Right lobe of liver (tissue), 4 donors: ENCODE data around the gene SEPTIN2.

Experiments
- CTCF ChIP-seq, 4 donors: fragments of 200-600 bp in 3 of 4; fragments of 450-650 bp in 1 of 4; IDR thresholded peaks; one replicate each; pipeline versions ENCODE4 v1.5.1 to v1.8.0; 2016 to 2022; ENCODE audit warnings: antibody characterized with exemption in 4 of 4, mild to moderate bottlenecking in 2 of 4
- POLR2A ChIP-seq: fragments of 450-650 bp; IDR thresholded peaks from one replicate; pipeline ENCODE4 v1.6.1; 2017; ENCODE audit warnings: antibody characterized with exemption, mild to moderate bottlenecking
- donor health status: DM: no; HTN: no; CAD: no.
- donor health status: DM: no; HTN: no; CAD: no.
- donor health status: DM: no; HTN: yes; CAD: no.

GRCh38 chr2:241378816-241379215 is 63.1 kb downstream of the SEPTIN2 start:
- TF ChIP-seq CTCF (IDR thresholded peaks at IDR 0.05): no peak
- TF ChIP-seq POLR2A: no peak
